ENCODE measurements around the gene FAM186B.
"Not testable (repeated sequence)": the region's sequence is repeated elsewhere in the genome, so short reads cannot be mapped to it uniquely, and the experiment has no call there.

Gene FAM186B

GRCh38 chr12:49605539-49605938 is at the start of gene FAM186B:
TSS of gene FAM186B (minus strand) at chr12:49605639. CDS start at chr12:49605477, 162 bp downstream.
- DNase-seq: not testable (repeated sequence)

GRCh38 chr12:49654715-49655114 is 49.3 kb upstream of the FAM186B start:
- DNase-seq: no peak

- no peak for DNase-seq
Observed at GRCh38 chr12:49652921-49653520, 47.6 kb upstream of the FAM186B start.

- no peak for DNase-seq
Observed at GRCh38 chr12:49651855-49652254, 46.4 kb upstream of the FAM186B start.

- no peak for DNase-seq
Observed at GRCh38 chr12:49649892-49650291, 44.5 kb upstream of the FAM186B start.

GRCh38 chr12:49649445-49649844 is 44.0 kb upstream of the FAM186B start:
- no peak for DNase-seq

GRCh38 chr12:49648712-49649003 is 43.2 kb upstream of the FAM186B start:
- no peak for DNase-seq

GRCh38 chr12:49647827-49648711 is 42.6 kb upstream of the FAM186B start:
- DNase-seq: no peak

GRCh38 chr12:49646871-49647654 is 41.6 kb upstream of the FAM186B start:
- no peak for DNase-seq

GRCh38 chr12:49646331-49646830 is 40.9 kb upstream of the FAM186B start:
- DNase-seq: no peak

- DNase-seq: no peak
Observed at GRCh38 chr12:49645146-49646039, 40.0 kb upstream of the FAM186B start.

- peak; percentile 68 for DNase-seq
Observed at GRCh38 chr12:49644620-49644994, 39.2 kb upstream of the FAM186B start.

- DNase-seq: no peak
Observed at GRCh38 chr12:49643961-49644619, 38.7 kb upstream of the FAM186B start.

GRCh38 chr12:49643135-49643534 is 37.7 kb upstream of the FAM186B start:
- no peak for DNase-seq

- DNase-seq: no peak
Observed at GRCh38 chr12:49642370-49642802, 36.9 kb upstream of the FAM186B start.

GRCh38 chr12:49641748-49642369 is 36.4 kb upstream of the FAM186B start:
- DNase-seq: no peak

- peak; percentile 67 for DNase-seq
Observed at GRCh38 chr12:49636979-49637755, 31.7 kb upstream of the FAM186B start.

GRCh38 chr12:49636574-49636973 is 31.1 kb upstream of the FAM186B start:
- no peak for DNase-seq

GRCh38 chr12:49635656-49636055 is 30.2 kb upstream of the FAM186B start:
- DNase-seq: no peak

GRCh38 chr12:49635036-49635435 is 29.6 kb upstream of the FAM186B start:
- DNase-seq: no peak
